ENCODE data around the gene DEPDC5.

DNA sequence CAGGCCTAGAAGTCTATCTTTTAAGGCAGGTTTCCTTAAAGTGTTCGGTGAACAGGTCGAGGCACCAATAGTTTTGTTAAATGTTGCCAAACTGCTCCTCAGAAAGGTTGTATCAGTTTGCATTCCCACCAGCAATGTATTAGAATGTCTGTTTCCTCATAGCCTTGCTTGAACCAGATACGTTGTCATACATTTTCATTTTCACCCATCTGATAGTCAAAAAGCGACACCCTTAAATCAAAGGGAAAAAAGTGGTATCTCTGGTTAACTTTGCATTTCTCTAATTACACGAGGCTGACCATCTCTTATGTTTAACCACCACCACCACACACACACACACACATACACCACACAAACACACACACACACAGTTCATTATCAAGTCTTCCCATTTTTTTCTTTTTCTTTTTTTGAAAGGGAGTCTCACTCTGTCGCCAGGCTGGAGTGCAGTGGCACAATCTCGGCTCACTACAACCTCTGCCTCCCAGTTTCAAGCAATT lies 20.2 kb upstream of the DEPDC5 start:
- TF ChIP-seq, protein P1, sequence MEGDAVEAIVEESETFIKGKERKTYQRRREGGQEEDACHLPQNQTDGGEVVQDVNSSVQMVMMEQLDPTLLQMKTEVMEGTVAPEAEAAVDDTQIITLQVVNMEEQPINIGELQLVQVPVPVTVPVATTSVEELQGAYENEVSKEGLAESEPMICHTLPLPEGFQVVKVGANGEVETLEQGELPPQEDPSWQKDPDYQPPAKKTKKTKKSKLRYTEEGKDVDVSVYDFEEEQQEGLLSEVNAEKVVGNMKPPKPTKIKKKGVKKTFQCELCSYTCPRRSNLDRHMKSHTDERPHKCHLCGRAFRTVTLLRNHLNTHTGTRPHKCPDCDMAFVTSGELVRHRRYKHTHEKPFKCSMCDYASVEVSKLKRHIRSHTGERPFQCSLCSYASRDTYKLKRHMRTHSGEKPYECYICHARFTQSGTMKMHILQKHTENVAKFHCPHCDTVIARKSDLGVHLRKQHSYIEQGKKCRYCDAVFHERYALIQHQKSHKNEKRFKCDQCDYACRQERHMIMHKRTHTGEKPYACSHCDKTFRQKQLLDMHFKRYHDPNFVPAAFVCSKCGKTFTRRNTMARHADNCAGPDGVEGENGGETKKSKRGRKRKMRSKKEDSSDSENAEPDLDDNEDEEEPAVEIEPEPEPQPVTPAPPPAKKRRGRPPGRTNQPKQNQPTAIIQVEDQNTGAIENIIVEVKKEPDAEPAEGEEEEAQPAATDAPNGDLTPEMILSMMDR (IDR thresholded peaks at IDR 0.05) = no peak
- TF ChIP-seq EZH2 (IDR thresholded peaks at IDR 0.05) = no peak

Measured in neural progenitor cell (in vitro differentiated cells).